NCI-H748 treated with DMSO at 0.1 percent for 48 hours (cell line): Measurements from ENCODE around the gene DTYMK.
"Not testable (repeated sequence)": the region's sequence is repeated elsewhere in the genome, so short reads cannot be mapped to it uniquely, and the experiment has no call there.

Experiments
- DNase-seq: peaks from one replicate; lab custom pipeline; 2025; lab: John Stamatoyannopoulos, UW

Gene DTYMK

GRCh38 chr2:241686650-241687425 lies at the start of gene DTYMK:
TSS of gene DTYMK (minus strand) at chr2:241686815. CDS start at chr2:241686783, 32 bp downstream.
- DNase-seq = peak; percentile 87

GRCh38 chr2:241736111-241736510 lies 49.5 kb upstream of the DTYMK start:
- DNase-seq = no peak

DNA sequence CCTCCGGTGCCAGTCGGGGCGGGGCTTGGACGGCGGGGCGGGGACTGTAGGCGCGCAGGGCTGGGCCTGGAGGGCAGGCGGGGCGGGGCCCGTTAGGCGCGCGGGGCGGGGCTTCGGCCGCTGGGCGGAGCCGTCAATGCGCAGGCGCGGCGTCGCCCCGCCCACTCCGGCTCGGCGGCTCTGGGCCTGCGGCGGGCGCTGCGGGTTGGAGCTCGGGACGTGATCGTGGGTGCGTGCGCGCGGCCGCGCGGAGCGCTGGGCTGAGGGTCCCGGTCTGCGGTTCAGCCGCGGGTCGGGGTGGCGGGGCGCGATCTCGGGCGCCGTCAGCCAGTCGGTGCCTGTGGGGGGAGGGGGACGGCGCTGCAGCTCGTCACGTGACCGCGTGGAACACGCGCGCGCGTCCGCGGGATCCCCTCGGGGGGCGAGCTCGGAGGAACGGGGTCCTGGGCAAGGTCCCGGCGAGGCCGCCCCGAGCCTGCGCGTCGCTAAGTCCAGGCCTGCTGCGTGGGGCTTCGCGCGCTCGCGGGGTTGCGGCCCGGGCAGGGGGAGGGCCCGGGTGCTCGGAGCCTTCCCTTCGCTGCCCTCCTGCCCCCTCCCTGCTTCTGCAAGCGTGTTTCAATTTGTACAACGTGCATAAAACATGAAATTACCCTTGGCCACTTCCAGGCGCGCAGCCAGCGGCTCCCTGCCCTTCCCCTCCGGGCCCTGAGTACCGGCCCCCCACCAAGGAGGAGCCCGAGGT lies 48.0 kb upstream of the DTYMK start, which contains the start of gene D2HGDH:
Gene D2HGDH, plus strand, starts transcription at position 164 of the 742 bp plus-strand sequence. CDS start 595 bp downstream, outside the sequence.
- peak; percentile 52 for DNase-seq

DNA sequence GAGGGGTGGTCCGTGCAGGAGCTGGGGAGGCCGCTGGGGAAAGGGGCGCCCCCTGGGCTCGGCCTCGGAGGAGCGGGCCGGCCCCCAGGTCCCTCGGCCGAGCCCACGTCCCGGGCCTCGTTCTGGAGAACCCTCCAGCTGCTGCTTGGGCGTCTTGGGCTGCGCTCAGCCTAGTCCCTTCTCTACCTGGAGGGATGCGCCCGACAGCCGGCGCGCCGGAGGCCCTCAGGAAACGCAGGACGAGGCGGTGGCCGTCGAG lies 47.5 kb upstream of the DTYMK start:
- no peak for DNase-seq

GRCh38 chr2:241733391-241734207 lies 47.0 kb upstream of the DTYMK start:
- DNase-seq = no peak

DNA sequence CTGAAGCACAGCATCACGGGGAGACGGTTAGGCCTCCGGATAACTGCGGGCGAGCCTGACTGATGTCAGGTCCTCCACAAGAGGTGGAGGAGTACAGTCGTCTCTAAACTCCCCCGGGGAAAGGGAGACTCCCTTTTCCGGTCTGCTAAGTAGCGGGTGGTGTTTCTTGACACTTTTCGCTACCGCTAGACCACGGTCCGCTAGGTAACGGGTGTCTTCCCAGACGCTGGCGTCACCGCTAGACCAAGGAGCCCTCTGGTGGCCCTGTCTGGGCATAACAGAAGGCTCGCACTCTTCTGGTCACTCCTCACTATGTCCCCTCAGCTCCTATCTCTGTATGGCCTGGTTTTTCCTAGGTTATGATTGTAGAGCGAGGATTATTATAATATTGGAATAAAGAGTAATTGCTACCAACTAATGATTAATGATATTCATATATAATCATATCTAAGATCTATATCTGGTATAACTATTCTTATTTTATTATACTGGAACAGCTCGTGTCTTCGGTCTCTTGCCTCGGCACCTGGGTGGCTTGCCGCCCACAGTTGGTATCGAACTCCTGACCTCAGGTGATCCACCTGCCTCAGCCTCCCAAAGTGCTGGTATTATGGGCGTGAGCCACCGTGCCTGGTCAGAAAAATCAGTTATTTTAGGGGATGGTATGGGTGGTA lies 46.0 kb upstream of the DTYMK start:
- DNase-seq = not testable (repeated sequence)

GRCh38 chr2:241730671-241731293 lies 44.2 kb upstream of the DTYMK start:
- no peak for DNase-seq

GRCh38 chr2:241729868-241730267 lies 43.3 kb upstream of the DTYMK start:
- DNase-seq = no peak

DNA sequence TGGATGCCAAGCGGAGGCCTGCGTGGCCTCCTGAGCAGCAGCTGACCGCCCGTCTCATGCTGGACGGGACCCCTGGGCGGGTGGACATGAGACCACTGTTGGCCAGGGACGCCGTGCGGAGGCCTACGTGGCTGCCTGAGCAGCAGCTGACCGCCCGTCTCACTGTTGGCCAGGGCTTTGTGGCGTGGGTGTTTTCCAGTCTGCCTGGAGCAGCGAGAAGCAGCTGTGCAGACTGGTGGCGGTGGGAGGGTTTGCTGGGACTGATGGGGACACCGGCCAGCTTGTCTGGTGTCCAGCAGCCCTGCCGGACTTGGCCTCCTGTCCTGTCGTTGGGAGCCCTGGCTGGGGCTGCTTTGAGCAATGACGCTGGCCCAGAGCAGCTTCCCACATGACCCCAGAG lies 42.0 kb upstream of the DTYMK start:
- DNase-seq = no peak

DNA sequence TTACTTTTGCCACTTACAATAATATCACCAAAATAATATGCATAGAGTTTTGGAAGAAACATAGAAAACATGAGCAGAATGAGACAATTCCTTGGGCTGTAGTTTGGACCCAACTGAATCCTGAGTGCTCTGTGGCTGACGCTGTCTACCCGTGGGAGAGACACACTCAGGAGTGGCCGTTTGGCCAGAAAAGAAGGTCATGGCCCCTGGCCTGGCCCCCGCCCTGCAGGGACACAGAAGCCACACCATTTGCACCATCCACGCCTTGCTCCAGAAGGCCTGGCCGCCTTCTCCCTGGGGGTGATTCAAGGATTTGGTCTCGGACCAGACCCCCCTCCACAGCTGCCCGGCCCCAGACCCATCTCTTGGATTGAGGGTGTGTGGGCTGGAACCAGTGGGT lies 41.4 kb upstream of the DTYMK start:
- DNase-seq = no peak

DNA sequence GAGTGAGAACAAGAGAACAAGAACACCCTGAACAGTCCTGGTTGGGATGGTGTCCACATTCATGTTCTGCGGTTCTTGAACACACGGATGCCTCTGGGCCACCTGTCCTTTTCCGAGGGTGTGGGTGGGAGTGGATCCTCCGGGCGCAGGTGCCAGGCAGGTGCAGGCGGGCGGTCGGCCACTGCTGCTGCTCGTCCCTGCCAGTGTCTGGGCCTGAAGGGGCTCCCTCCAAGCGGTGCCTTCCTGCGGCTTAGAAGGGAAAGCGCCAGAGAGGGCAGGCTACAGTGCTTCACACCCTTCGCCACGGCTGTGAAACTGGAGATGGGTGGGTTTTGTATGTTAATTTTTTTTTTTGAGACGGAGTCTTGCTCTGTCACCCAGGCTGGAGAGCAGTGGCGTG lies 39.8 kb upstream of the DTYMK start:
- no peak for DNase-seq

GRCh38 chr2:241724975-241725870 lies 38.6 kb upstream of the DTYMK start:
- DNase-seq = no peak

GRCh38 chr2:241724259-241724974 lies 37.8 kb upstream of the DTYMK start:
- no peak for DNase-seq

GRCh38 chr2:241722896-241723454 lies 36.4 kb upstream of the DTYMK start:
- DNase-seq = no peak

DNA sequence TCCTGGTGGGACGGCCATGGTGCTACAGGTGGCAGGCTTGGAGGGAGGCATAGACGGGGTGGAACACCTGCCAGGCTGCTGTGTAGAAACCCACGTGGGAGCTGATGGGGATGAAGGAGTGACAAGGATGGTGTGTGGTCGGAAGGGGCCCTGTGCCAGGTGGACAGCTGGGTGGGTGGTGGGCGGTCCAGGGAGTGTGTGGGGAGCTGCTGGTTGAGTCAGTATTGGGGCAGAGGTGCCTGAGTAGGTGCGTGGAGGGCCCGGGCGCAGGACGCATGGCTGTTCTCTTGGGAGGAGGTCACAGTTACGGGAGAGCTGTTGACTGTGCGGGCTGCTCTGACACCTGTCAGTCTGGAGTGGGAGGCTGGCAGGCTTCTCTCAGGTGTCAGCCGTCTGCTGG lies 35.2 kb upstream of the DTYMK start:
- DNase-seq = no peak

GRCh38 chr2:241720560-241720959 lies 33.9 kb upstream of the DTYMK start:
- no peak for DNase-seq

- no peak for DNase-seq
Measured at GRCh38 chr2:241720099-241720498, 33.5 kb upstream of the DTYMK start.

DNA sequence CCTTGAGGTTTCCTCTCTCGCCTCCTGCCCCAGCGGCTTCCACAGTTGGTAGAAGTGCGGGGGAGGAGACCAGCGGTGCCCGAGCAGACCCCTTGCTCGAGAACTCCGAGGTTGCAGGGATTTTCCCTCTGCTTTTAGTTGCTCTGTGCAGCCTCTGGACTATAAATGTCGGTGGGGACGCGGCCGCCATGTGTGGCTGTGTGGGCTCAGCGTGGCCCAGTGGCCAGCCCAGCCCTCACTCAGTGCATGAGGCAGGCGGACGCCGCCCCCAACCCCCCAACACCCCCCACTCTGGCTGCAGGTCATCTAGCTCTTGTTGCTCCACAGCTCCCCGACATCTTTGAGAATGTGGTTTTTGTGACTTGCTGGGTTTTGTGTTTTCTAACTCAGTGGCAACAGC lies 32.5 kb upstream of the DTYMK start:
- no peak for DNase-seq

GRCh38 chr2:241708879-241709278 lies 22.3 kb upstream of the DTYMK start:
- DNase-seq = no peak

DNA sequence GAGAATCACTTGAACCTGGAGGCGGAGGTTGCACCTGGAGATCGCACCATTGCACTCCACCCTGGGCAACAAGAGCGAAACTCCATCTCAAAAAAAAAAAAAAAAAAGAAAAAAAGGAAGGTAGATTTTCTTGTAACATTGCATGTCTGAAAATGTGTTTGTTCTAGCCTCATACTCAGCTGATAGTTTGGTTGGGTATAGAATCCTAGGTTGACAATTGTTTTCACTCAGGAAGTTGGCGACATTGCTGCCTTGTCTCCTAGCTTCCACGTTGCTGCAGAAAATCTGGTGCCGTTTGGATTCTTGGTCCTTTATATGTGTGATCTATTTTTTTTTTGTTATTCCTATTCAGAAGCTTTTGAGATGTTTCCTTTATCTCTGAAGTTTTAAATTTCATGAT lies 19.9 kb upstream of the DTYMK start:
- DNase-seq = no peak
